ENCODE measurements around the gene PM20D2.

The PM20D2 gene

GRCh38 chr6:89146718-89147700 lies 1.2 kb downstream of the PM20D2 start:
- DNase-seq = no peak

- DNase-seq = no peak
Observed at GRCh38 chr6:89148016-89148750, 2.3 kb downstream of the PM20D2 start.

GRCh38 chr6:89154131-89154530 lies 8.3 kb downstream of the PM20D2 start:
- no peak for DNase-seq

GRCh38 chr6:89160331-89161092 lies 14.7 kb downstream of the PM20D2 start:
- DNase-seq = no peak

GRCh38 chr6:89161326-89162046 lies 15.6 kb downstream of the PM20D2 start:
- no peak for DNase-seq

GRCh38 chr6:89162047-89162371 lies 16.2 kb downstream of the PM20D2 start:
- no peak for DNase-seq

GRCh38 chr6:89172131-89172530 lies 26.3 kb downstream of the PM20D2 start:
- no peak for DNase-seq

GRCh38 chr6:89173634-89174033 lies 27.8 kb downstream of the PM20D2 start:
- no peak for DNase-seq

GRCh38 chr6:89180112-89180511 lies 34.3 kb downstream of the PM20D2 start:
- DNase-seq = no peak

GRCh38 chr6:89180971-89181370 lies 35.1 kb downstream of the PM20D2 start:
- DNase-seq = no peak

- DNase-seq = no peak
Observed at GRCh38 chr6:89183294-89183693, 37.4 kb downstream of the PM20D2 start.

- no peak for DNase-seq
Observed at GRCh38 chr6:89184344-89184743, 38.5 kb downstream of the PM20D2 start.

GRCh38 chr6:89186762-89187161 lies 40.9 kb downstream of the PM20D2 start:
- no peak for DNase-seq

GRCh38 chr6:89187504-89187903 lies 41.6 kb downstream of the PM20D2 start:
- DNase-seq = no peak

- DNase-seq = no peak
Observed at GRCh38 chr6:89190741-89191140, 44.9 kb downstream of the PM20D2 start.

- no peak for DNase-seq
Observed at GRCh38 chr6:89194559-89194958, 48.7 kb downstream of the PM20D2 start.

- DNase-seq = no peak
Observed at GRCh38 chr6:89197141-89197540, 51.3 kb downstream of the PM20D2 start.

GRCh38 chr6:89198235-89198634 lies 52.4 kb downstream of the PM20D2 start:
- no peak for DNase-seq

GRCh38 chr6:89199579-89199978 lies 53.7 kb downstream of the PM20D2 start:
- DNase-seq = no peak

GRCh38 chr6:89200706-89201215 lies 54.9 kb downstream of the PM20D2 start:
- no peak for DNase-seq

- DNase-seq = no peak
Observed at GRCh38 chr6:89204096-89204495, 58.2 kb downstream of the PM20D2 start.

GRCh38 chr6:89205819-89206218 lies 60.0 kb downstream of the PM20D2 start:
- no peak for DNase-seq
